DMS53 (cell line): Measurements from ENCODE around the gene ENGASE.

Source experiments
- DNase-seq: peaks from one replicate; lab custom pipeline; 2025; lab: John Stamatoyannopoulos, UW

Gene ENGASE

DNA sequence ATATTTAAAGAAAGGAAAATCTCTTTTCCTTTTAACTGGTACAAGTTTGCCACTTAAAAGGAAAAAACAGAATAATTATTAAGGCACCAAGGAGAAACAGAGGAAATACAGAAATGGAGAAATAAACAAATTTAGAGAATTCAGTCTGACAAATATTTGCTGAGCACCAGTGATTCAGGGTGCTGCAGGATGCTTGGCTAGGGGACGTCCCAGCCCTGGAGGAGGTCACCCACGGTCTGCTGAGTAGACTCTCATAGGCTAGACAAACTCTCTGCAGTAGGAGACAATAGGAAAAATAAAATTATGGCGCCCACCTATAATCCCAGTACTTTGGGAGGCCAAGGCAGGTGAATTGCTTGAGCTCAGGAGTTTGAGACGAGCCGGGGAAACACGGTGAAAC, 34.7 kb upstream of the ENGASE start:
- no peak for DNase-seq

DNA sequence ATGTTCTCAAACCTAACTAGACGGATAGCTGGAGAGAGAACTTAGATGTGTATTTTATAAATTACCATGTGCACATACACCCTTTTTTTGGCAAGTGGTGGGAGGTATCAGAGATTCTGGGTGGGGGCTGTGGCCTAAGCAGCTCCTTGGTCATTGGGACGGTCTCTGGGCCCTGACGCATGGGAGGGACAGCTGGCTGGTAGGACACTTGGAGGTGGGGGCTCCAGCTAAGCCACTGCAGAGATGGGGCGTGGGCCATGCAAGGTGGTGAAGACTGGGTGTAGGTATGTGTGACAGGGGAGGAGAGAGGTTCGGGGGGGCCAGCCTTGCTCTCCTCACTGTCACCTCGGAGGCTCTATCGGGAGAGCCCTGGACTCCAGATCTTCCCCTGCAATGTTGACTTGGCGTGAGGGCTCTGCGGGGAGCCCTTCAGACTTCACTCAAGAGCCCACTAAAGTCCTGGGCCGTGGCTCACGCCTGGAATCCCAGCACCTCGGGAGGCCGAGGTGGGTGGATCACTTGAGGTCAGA, 33.5 kb upstream of the ENGASE start:
- DNase-seq, result no peak

DNA sequence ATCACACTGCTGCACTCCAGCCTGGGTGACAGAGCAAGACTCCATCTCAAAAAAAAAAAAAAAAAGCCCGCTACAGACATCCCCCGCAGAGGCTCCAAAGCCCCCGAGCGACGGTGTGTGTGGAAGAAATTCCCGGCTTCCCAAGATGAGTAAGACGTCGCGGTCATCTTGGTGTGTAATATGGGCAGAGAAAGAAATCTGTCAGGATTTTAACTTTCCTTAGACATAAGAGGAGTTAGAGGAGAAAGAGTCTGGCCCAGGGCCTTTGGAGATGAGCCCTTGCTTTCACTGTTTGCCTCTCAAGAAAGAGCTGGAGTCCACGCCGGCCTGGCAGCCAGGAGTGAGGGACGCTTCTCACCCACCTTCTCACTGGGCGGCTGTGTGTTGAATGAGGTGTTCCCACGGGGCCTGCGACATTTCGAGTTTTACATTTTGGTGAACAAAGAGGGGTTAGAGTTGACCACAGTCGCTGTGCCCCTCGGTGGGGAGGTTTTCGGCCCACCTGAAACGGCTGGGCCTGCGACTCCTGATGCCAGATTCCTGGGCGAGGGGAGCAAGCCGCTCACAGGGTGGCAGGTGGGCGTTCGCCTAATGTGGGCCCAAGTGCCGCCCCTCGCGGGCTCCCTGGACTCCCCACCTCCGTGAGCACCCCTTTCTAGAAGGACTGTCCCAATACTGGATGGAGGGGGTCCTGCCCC, 32.8 kb upstream of the ENGASE start:
- no peak for DNase-seq

- peak; percentile 70 for DNase-seq
Observed at GRCh38 chr17:79042421-79043190, 32.0 kb upstream of the ENGASE start.

- DNase-seq, result no peak
Observed at GRCh38 chr17:79043191-79043930, 31.3 kb upstream of the ENGASE start.

GRCh38 chr17:79043931-79044320, 30.7 kb upstream of the ENGASE start:
- no peak for DNase-seq

DNA sequence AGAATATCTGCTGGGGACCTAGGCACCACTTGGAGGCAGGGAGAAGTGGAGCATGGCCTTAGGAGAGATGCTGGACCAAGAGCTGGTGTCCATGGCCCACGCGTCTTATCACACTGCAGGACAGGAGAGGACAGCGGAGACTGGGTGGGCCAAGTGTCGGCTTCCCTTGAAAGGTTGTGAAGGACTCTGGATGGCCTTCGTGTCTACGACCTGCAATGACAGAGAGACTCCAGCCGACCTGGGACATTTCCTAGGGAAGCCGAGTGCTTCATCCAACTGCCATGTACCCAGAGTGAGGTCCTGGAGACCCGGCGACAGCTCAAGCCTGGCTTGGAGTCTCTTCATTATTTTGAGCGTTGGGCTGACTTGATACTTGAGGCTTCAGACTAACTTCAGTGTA, 30.2 kb upstream of the ENGASE start:
- DNase-seq, result no peak

GRCh38 chr17:79045001-79045729, 29.5 kb upstream of the ENGASE start:
- DNase-seq, result no peak

- peak; percentile 72 for DNase-seq
Observed at GRCh38 chr17:79045842-79046196, 28.8 kb upstream of the ENGASE start.

- no peak for DNase-seq
Observed at GRCh38 chr17:79046197-79046915, 28.3 kb upstream of the ENGASE start.

GRCh38 chr17:79046916-79047280, 27.7 kb upstream of the ENGASE start:
- no peak for DNase-seq

DNA sequence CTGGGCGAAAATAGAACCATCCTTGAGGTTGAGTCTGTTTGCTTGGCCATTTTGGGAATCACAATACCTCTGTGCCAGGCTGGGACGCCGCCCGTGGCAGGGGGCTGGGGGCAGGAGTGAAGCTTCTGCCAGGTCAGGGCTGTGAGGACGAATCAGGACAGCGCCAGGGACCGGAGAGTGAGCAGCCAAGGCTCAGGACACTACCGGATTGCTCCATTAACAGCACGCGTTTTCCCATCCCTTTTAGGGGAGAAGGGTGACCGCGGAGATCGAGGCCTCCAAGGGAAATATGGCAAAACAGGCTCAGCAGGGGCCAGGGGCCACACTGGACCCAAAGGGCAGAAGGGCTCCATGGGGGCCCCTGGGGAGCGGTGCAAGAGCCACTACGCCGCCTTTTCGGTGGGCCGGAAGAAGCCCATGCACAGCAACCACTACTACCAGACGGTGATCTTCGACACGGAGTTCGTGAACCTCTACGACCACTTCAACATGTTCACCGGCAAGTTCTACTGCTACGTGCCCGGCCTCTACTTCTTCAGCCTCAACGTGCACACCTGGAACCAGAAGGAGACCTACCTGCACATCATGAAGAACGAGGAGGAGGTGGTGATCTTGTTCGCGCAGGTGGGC, 27.2 kb upstream of the ENGASE start:
- DNase-seq, result no peak

GRCh38 chr17:79047923-79048825, 26.4 kb upstream of the ENGASE start:
- DNase-seq, result no peak

DNA sequence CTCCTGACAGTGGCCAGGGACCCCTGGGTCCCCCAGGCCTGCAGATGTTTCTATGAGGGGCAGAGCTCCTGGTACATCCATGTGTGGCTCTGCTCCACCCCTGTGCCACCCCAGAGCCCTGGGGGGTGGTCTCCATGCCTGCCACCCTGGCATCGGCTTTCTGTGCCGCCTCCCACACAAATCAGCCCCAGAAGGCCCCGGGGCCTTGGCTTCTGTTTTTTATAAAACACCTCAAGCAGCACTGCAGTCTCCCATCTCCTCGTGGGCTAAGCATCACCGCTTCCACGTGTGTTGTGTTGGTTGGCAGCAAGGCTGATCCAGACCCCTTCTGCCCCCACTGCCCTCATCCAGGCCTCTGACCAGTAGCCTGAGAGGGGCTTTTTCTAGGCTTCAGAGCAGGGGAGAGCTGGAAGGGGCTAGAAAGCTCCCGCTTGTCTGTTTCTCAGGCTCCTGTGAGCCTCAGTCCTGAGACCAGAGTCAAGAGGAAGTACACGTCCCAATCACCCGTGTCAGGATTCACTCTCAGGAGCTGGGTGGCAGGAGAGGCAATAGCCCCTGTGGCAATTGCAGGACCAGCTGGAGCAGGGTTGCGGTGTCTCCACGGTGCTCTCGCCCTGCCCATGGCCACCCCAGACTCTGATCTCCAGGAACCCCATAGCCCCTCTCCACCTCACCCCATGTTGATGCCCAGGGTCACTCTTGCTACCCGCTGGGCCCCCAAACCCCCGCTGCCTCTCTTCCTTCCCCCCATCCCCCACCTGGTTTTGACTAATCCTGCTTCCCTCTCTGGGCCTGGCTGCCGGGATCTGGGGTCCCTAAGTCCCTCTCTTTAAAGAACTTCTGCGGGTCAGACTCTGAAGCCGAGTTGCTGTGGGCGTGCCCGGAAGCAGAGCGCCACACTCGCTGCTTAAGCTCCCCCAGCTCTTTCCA, 25.5 kb upstream of the ENGASE start:
- no peak for DNase-seq

GRCh38 chr17:79049821-79050220, 24.8 kb upstream of the ENGASE start:
- DNase-seq, result no peak

GRCh38 chr17:79050551-79050950, 24.1 kb upstream of the ENGASE start:
- no peak for DNase-seq

DNA sequence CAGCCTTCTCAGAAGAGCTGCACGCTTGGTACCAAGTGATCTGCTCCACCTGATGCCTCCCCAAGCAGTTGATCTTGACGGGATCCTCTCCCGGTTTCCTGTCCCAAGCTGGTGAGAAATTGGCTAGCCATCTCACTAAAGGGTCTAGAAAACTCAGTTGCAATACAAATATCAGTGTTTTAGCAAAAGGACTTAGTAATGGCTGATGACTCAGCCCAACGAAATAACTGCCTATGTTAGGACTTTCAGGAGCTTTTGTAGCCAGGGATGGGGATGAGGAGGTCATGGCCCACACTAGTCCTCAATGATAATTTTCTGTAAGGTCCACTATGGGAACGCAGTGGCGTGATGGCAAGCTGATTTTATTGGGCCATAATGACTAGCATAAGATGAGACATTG, 23.3 kb upstream of the ENGASE start:
- DNase-seq, result no peak

DNA sequence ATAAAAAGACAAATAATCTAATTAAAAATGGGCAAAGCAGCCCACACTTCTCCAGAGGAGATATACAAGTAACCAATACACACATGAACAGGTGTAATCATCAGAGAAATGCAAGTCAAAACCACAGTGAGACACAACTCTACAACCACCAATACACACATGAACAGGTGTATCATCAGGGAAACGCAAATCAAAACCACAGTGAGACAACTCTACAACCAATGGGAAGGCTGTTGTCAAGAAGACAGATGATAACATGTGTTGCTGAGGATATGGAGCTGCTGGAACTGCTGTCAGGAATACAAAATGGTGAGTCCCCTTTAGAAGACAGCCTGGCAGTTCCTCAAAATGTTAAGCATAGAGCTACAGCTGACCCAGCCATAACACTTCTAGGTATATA, 22.5 kb upstream of the ENGASE start:
- DNase-seq, result no peak
